B cell (primary cell): ENCODE data around the gene ECE1. TPM values are rescaled to one million over a fixed set of nuclear protein-coding genes. Genes with fewer than 3 reads are reported as not detected.

ENCODE experiments used
- ATAC-seq: fragments of 200-7000 bp; cut with Tn5 transposase; one replicate; pipeline ENCODE4 v1.10.0; 2021; ENCODE audit warnings: low read depth, mild to moderate bottlenecking, moderate number of reproducible peaks, moderate library complexity
- CTCF ChIA-PET: fragments of 350-600 bp; sonication (Branson Sonifier 250); formaldehyde crosslinking; loops from one replicate; lab custom pipeline; 2021; ENCODE audit warnings: antibody characterized with exemption, inconsistent platforms; lab: Charles Lee
- POLR2A ChIA-PET: fragments of 350-600 bp; sonication (Branson Sonifier 250); formaldehyde crosslinking; loops from one replicate; lab custom pipeline; 2021; ENCODE audit warnings: antibody characterized with exemption; lab: Charles Lee
- DNase-seq: peaks from one replicate; pipeline ENCODE4 v3.0.0; 2013
- H2AFZ ChIP-seq: 2 replicates; pipeline ENCODE4 v1.6.1; 2012; ENCODE audit warnings: mild to moderate bottlenecking, low read depth, low read length; ENCODE audit not compliant: insufficient read depth, poor library complexity, severe bottlenecking
- H3K27ac ChIP-seq, 2 donors: 1 replicate in 1 of 2; 2 replicates in 1 of 2; pipeline ENCODE4 v1.5.1; 2012 to 2013; ENCODE audit warnings: low read length in 2 of 2, mild to moderate bottlenecking in 2 of 2, moderate library complexity in 1 of 2
- H3K27me3 ChIP-seq, 4 experiments: fragments of 200-600 bp in 1 of 4; sonication (generic) in 1 of 4; replicated peaks in 1 of 4; 1 replicate in 2 of 4; 2 replicates in 2 of 4; pipeline versions ENCODE4 v1.6.1 to v1.7.0; 2013 to 2016; ENCODE audit warnings: low read length in 3 of 4, mild to moderate bottlenecking in 2 of 4, mixed read lengths in 1 of 4, moderate library complexity in 1 of 4; ENCODE audit not compliant: insufficient read depth in 4 of 4, control insufficient read depth in 3 of 4; ENCODE audit errors: control extremely low read depth in 1 of 4
- H3K36me3 ChIP-seq, 2 experiments: replicated peaks in 1 of 2; 1 replicate in 1 of 2; 2 replicates in 1 of 2; pipeline versions ENCODE4 v1.6.1 to v1.7.1; 2013; ENCODE audit warnings: low read length in 1 of 2; ENCODE audit not compliant: insufficient read depth in 2 of 2, control insufficient read depth in 1 of 2; ENCODE audit errors: control extremely low read depth in 1 of 2, extremely low read depth in 1 of 2
- H3K4me1 ChIP-seq, 2 donors: fragments of 200-600 bp in 1 of 2; sonication (generic) in 1 of 2; 1 replicate in 1 of 2; 2 replicates in 1 of 2; pipeline versions ENCODE4 v1.5.1 to v1.6.1; 2013 to 2017; ENCODE audit warnings: low read length in 2 of 2; ENCODE audit not compliant: control insufficient read depth in 2 of 2, insufficient read depth in 2 of 2
- H3K4me2 ChIP-seq: replicated peaks from 2 replicates; pipeline ENCODE3; 2012; ENCODE audit warnings: mild to moderate bottlenecking, low read depth, low read length; ENCODE audit not compliant: poor library complexity, severe bottlenecking
- H3K4me3 ChIP-seq, 5 experiments: fragments of 200-600 bp in 1 of 5; sonication (generic) in 1 of 5; 1 replicate in 3 of 5; 2 replicates in 2 of 5; pipeline versions ENCODE4 v1.5.1 to v1.7.0; 2011 to 2016; ENCODE audit warnings: low read length in 4 of 5, mild to moderate bottlenecking in 4 of 5, low read depth in 2 of 5, control low read depth in 1 of 5, moderate library complexity in 1 of 5; ENCODE audit not compliant: insufficient read depth in 1 of 5; ENCODE audit errors: control extremely low read depth in 1 of 5, extremely low read depth in 1 of 5
- H3K79me2 ChIP-seq: fragments of 200-600 bp; sonication (generic); one replicate; pipeline ENCODE4 v1.6.0; 2016; ENCODE audit warnings: low read length; ENCODE audit not compliant: control insufficient read depth, insufficient read depth
- H3K9ac ChIP-seq: fragments of 200-600 bp; sonication (generic); 2 replicates; pipeline ENCODE4 v1.6.1; 2017; ENCODE audit warnings: mild to moderate bottlenecking, low read length, moderate library complexity
- H3K9me3 ChIP-seq, 3 donors: one replicate each; pipeline versions ENCODE4 v1.6.1 to v1.7.1; 2013; ENCODE audit warnings: low read length in 2 of 3; ENCODE audit not compliant: control insufficient read depth in 2 of 3, insufficient read depth in 1 of 3; ENCODE audit errors: control extremely low read depth in 1 of 3
- H4K20me1 ChIP-seq: 2 replicates; pipeline ENCODE4 v1.6.0; 2012; ENCODE audit warnings: mild to moderate bottlenecking, low read length; ENCODE audit not compliant: insufficient read depth, control insufficient read depth, poor library complexity, severe bottlenecking
- H3K27ac Mint-ChIP-seq: one replicate; pipeline ENCODE4 v1.8.0; 2021; ENCODE audit warnings: mixed read lengths
- H3K27me3 Mint-ChIP-seq: one replicate; pipeline ENCODE4 v1.8.0; 2021; ENCODE audit warnings: mixed read lengths
- H3K4me1 Mint-ChIP-seq: one replicate; pipeline ENCODE4 v1.8.0; 2021; ENCODE audit warnings: mixed read lengths
- H3K4me3 Mint-ChIP-seq: one replicate; pipeline ENCODE4 v1.8.0; 2021; ENCODE audit warnings: mixed read lengths
- H3K9me3 Mint-ChIP-seq: one replicate; pipeline ENCODE4 v1.8.0; 2022; ENCODE audit warnings: mixed read lengths; ENCODE audit not compliant: insufficient read depth
- EZH2 ChIP-seq: IDR thresholded peaks from 2 replicates; pipeline ENCODE4 v1.6.1; 2012; ENCODE audit warnings: borderline replicate concordance, low read depth, mild to moderate bottlenecking, moderate library complexity, low read length; ENCODE audit not compliant: insufficient read depth, poor library complexity, severe bottlenecking
- WGBS: methylation state at CpG from one replicate; pipeline ENCODE4 v1.1.5; 2013; ENCODE audit warnings: missing lambda C conversion rate; ENCODE audit not compliant: insufficient coverage; 5-methylcytosine and 5-hydroxymethylcytosine counted together
- intact Hi-C: fragments of 100-400 bp; cut with micrococcal nuclease; formaldehyde crosslinking; loops from one replicate; pipeline ENCODE4 v1.10.0; 2022
- polyA plus RNA-seq: library from polyadenylated mRNA; depleted of rRNA; stranded (reverse); fragments of >200 nt; gene quantifications from 2 replicates; pipeline ENCODE4 v1.2.3, GENCODE V29; 2012
- total RNA-seq, 2 donors: library from RNA; stranded (reverse); fragments of 120-200 nt in 1 of 2; gene quantifications; 1 replicate in 1 of 2; 2 replicates in 1 of 2; pipeline versions ENCODE4 v1.2.3 to v1.2.4, GENCODE V29; 2013 to 2022
- TF ChIP-seq, protein P1 (sequence below): fragments of 200-600 bp; IDR thresholded peaks from one replicate; pipeline ENCODE4 v1.8.0; 2022; ENCODE audit warnings: antibody characterized with exemption, mild to moderate bottlenecking

ECE1 gene
- total and polyA plus RNA-seq, 2 donors (not counting 1 experiment from before 2014, with no cell fraction given), result 46.7 to 133 TPM

DNA sequence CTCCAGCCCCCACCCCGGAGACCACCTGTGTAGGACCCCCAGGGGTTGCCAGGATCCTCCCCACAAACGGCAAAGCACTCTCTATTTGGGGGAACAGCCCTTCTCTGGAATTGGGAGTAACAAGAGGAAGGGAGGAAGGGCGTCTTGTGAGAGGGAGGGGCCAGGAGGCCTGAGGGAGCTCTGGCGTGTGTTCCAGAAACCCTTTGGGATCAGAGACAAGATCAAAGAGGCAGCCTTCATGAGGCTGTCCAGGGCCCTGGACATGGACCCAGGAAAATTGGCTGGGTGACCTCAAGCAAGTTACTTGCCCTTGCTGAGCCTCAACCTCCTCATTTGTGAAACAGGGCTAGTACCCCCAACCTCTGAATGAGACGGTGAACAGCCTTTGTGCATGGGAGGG, 18.1 kb upstream of the ECE1 start:
- peaks cover 0 to 7% of the 10 kb centered on the region in 2 experiments for H3K36me3 ChIP-seq
- Mint-ChIP-seq H3K4me1 (peaks cover 48% of the 10 kb centered on the region), H3K27ac (no peak overlapping the region), H3K9me3 (no peaks in the 10 kb centered on the region), H3K4me3 (no peak overlapping the region), H3K27me3 (no peaks in the 10 kb centered on the region)
- ATAC-seq (no peak), DNase-seq (no peak)
- peaks cover 94% of the 10 kb centered on the region for H3K79me2 ChIP-seq
- H3K4me3 ChIP-seq, result no peak overlapping the region
- no peaks in the 10 kb centered on the region for H3K27me3 ChIP-seq
- ChIA-PET POLR2A (no interaction called here), CTCF (interaction anchor here (1.4 to 1.5 kb wide), 2 partner anchors 38 to 54 kb away, joined by 5 to 7 read pairs; no protein-coding TSS in a partner anchor)
- no peak overlapping the region for H3K9ac ChIP-seq
- TF ChIP-seq, protein P1, sequence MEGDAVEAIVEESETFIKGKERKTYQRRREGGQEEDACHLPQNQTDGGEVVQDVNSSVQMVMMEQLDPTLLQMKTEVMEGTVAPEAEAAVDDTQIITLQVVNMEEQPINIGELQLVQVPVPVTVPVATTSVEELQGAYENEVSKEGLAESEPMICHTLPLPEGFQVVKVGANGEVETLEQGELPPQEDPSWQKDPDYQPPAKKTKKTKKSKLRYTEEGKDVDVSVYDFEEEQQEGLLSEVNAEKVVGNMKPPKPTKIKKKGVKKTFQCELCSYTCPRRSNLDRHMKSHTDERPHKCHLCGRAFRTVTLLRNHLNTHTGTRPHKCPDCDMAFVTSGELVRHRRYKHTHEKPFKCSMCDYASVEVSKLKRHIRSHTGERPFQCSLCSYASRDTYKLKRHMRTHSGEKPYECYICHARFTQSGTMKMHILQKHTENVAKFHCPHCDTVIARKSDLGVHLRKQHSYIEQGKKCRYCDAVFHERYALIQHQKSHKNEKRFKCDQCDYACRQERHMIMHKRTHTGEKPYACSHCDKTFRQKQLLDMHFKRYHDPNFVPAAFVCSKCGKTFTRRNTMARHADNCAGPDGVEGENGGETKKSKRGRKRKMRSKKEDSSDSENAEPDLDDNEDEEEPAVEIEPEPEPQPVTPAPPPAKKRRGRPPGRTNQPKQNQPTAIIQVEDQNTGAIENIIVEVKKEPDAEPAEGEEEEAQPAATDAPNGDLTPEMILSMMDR, result no peak
- no peak for TF ChIP-seq EZH2
- no peak overlapping the region for H2AFZ ChIP-seq
- no peak overlapping the region for H3K4me2 ChIP-seq
- H3K4me1 ChIP-seq, result peaks cover 8 to 21% of the 10 kb centered on the region in 2 donors
- peaks cover 38% of the 10 kb centered on the region for H4K20me1 ChIP-seq
- H3K9me3 ChIP-seq, result peaks cover 0 to 9% (median 0%) of the 10 kb centered on the region in 3 donors
- 87% methylated on average over 5 of the region's 5 CpGs for WGBS
- H3K27ac ChIP-seq, result no peak overlapping the region
- intact Hi-C loops, result no loop called here

DNA sequence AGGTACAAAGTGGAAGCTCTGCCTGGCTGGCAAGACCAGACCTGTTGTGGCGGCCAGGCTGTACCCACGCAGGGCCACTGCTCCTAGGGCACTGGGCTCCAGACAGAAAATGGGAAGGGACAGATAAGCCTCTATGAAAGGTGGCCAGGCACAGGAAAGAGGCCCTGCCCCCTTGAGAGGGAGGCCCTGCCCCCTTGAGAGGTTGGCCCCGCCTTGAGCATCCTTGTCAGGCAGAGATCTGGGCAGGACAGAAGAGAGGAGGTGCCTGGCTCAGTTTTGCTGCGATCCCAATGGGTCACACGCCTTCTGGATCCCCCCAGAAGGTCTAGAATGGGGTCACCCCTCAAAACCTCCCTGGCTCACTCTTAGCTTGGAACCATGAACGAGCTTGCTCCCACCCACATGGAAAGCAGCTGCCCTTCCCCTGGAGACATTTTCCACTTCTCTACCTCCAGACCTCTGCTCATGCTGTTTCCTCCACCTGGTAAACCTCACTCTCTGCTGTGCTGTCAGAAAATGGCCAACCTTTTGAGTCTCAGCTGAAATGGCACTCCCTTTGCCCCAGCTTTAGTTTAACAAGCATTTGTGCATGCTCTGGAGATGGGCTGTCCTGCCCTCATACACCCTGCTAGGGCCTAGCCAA, 17.5 kb upstream of the ECE1 start:
- Histone ChIP-seq H3K27ac (no peak overlapping the region), H4K20me1 (peaks cover 33% of the 10 kb centered on the region), H3K4me3 (no peak overlapping the region), H3K4me1 (peaks cover 8 to 26% of the 10 kb centered on the region in 2 donors), H3K9ac (no peak overlapping the region), H3K4me2 (no peak overlapping the region), H3K79me2 (peaks cover 94% of the 10 kb centered on the region), H3K36me3 (peaks cover 0 to 7% of the 10 kb centered on the region in 2 experiments), H3K9me3 (peaks cover 0 to 9% (median 0%) of the 10 kb centered on the region in 3 donors), H3K27me3 (no peaks in the 10 kb centered on the region), H2AFZ (no peak overlapping the region)
- Mint-ChIP-seq H3K9me3 (no peaks in the 10 kb centered on the region), H3K4me1 (peaks cover 48% of the 10 kb centered on the region), H3K27me3 (no peaks in the 10 kb centered on the region), H3K27ac (no peak overlapping the region), H3K4me3 (no peak overlapping the region)
- DNase-seq, result no peak
- no peak for ATAC-seq
- WGBS, result 91% methylated on average over 6 of the region's 6 CpGs
- TF ChIP-seq, protein P1, result no peak
- no peak for TF ChIP-seq EZH2
- POLR2A ChIA-PET, result no interaction called here
- intact Hi-C loops, result no loop called here
- CTCF ChIA-PET, result interaction anchor here (1.4 to 1.5 kb wide), 2 partner anchors 38 to 53 kb away, joined by 5 to 7 read pairs; no protein-coding TSS in a partner anchor
